CD4-positive, alpha-beta T cell treated with Interleukin-2 at 100 ng/mL for 4 hours (primary cell): Measurements from ENCODE around the gene ROGDI.

Experiments used
- DNase-seq: peaks from one replicate; pipeline ENCODE4 v3.0.0-alpha.2; 2020; ENCODE audit warnings: low spot score

ROGDI gene

DNA sequence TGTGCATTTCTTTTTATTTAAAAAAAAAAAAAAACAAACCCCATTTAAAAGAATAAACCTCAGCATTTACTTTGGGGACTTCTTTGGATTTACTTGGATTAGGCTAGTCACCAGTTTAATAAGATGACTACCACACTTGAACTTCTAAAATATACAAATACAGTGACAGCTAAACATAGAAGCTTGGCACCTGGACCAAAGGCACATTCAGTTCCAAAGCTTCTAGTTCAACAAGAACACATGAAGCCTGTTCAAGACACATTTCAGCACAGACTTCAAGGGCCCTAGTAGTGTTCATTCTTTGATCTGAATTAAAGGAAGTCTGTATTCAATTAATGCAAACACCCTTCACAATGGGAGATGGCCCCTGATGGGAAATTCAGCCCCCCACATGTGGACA is 11.6 kb upstream of the ROGDI start:
- no peak for DNase-seq

DNA sequence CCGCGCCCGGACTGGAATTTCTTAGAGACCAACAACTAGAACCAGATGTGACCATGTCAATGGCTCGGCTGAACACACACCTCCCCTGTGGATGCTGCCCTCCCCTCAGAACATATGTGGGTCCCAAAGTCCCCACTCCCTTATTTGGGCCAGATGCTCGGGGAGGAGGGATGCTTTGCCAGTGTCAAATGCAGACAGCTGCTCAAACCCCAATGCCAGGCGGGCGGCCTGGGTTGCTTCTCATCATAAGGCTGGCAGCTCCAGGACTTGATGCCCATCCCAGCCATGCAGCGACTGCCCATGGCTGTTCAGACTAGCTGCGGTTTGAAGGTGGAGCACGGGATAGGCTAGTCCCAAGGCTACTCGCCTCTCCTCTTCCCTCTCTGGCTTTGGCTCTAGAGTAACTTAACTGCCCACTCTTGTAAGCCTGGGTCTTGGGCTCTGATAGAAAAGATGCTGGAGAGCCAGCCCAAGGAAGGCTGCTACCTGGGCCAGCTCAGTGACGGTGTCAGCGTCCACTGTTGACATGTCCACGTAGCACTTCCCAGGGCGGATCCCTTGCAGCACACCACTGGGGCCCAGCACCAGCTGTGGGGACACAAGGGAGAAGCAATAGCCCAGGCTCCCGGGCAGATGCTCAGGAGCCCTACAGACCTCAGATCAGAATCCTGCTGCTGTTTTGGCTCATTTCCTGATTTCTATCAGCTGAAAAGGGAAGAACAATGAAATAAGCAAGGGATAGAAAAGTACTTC is 11.0 kb upstream of the ROGDI start:
- no peak for DNase-seq

DNA sequence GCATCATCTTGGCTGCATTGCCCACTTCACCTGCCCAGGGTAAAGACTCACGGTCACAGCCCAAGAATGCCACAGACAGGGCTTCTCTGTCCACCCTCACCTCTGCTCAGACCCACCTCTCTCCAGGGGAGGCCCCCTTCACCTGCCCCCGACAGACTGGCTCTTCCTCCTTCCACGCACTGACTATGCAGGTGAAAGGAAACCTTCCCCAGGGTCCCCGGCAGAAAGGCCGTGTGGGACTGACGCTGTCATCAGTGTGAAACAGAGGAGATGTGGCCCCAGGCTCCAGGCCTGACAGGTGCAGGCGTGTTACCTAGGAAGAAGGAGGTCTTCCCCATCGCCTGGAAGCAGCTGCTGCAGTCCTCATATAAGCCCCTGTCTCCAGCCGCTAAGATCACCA is 9.3 kb upstream of the ROGDI start:
- no peak for DNase-seq

DNA sequence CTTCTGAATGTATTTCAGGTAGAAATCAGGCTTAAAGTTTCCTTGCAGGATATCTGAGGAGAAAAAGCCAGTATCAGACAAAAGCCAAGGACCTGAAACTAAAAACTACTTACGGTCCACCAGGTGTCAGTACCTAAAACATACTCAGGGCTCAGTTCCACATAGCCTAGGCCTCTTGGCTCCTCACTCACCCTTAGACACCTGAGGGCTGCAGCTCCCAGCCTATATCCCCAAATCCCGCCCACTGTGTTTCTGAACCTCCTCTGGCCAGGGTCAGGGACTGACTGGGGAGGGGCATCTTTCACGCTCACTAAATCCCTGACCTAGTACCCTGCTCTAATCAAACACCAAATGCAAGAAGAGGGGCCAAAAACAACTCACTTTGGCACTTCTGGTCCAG is 8.8 kb upstream of the ROGDI start:
- DNase-seq = no peak

DNA sequence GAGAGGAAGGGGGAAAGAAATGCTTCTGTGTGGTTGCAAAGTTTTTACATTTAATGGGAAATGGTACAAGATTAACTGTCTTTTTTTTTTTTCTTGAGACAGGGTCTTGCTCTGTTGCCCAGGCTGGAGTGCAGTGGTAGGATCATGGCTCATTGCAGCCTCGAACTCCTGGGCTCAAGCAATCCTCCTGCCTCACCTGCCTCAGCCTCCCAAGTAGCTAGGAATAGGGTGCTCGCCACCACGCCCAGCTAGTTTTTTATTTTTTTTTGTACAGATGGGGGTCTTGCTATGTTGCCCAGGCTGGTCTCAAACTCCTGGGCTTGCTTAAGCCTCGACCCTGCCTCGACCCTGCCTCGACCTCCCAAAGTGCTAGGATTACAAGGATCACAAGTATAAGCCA is 3.8 kb upstream of the ROGDI start:
- DNase-seq = no peak

DNA sequence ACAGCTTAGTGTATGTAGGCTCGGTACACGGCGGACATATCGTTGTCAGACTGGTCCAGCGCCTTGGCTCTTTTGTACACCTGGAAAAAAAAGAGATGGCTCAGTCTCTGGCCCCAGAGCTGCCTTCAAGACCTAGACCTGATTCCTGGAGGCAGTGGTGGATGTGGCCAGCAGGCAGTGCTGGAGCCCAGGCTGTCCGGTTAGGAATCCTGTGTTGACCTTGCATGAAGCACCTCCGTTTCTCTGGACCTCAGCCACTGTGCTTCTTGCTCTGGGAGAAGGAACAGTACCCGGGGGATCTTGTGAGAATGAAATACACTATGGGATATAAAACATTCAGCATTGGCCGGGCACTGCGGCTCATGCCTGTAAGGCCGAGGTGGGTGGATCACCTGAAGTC is 2.8 kb upstream of the ROGDI start:
- no peak for DNase-seq

DNA sequence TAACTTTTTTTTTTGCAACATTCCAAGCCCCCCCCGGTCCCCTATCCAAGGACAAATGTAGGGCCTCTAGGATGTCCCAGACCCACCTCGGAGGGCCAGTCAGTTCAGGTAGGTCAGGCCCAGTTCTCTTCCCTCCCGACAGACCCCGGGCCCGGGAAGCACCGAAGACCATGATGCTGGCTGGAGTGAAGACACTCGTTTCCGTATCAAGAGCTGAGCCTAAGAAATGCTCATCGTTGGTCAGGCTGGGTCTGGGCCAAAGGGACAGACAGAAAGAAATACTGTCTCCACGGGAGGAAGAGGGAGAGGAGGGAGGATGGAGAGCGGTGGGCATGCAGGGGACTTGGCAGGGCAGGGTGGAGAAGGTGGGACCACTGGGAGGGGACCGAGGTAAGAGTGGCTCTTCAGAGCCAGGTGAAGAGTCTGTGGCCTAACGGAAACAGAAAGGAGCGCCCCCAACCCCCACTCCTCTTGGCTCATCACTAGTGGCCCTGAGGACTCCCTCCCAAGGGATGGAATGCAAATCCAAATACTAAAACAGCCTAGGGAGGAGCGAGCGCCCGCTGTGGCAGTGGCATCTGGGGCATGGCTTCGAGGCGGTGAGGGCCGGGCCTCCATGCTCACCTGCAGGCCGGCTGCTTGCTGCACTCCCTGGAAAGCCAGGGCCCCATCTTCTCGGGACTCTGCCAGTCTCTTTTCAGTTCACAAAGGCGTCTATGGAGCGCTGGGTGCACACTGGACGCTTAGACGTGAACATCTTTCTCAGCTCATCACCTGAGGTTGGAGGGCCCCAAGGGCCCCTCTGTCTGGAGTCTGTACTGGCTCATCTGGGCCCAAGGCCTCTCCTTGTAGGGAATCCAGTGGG is 1.7 kb upstream of the ROGDI start:
- no peak for DNase-seq

DNA sequence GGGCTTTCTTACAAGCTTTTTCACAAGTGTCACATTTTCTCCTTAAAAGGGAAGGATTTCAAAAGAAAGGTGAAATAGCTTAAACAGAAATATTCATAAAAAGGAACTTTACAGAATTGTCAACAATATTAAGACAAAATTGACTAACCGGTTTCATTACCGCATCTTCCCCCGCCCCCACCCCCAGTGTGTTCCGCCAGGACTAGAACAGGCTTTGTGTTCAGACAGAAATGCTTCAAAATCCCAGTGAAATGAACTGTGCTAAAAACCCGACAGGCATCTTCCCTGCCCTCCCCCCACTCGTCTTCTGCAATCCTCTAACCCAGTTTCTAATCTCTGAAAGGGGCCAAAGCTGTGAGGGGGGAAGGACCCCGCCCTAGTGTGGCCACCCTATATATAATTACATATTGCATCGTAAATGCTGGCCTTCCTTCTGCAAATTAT is 990 bp upstream of the ROGDI start:
- DNase-seq = no peak

DNA sequence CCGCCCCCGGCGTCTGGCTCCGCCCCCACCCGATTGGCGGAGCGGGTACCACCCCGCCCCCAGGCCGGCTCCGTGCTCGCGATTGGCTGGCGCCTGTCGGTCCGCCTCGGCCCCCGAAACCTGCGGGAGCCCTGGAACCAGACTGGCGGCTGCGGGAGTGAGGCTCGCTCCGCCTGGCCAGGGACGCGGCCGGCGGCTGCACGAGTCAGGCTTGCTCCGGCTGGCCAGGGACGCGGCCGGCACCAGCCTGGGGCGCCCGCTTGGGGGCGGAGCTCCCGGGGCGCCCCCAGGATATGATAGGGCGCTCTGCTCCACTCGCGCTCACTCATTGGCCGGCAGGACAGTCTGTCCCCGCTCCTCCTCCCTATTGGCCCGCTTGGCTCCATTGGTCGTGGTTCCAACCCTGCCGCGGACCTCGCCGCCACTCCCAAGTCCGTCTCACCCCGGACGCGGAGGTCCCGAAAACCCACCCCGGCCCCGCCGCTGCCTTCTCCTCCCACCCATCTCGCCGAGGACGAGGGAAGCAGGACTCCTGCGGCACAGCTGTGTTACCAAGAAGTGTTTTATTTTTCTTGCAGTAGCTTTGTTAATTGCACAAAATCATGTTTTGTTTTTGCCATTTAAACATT is 340 bp upstream of the ROGDI start:
- DNase-seq = peak; percentile 87

DNA sequence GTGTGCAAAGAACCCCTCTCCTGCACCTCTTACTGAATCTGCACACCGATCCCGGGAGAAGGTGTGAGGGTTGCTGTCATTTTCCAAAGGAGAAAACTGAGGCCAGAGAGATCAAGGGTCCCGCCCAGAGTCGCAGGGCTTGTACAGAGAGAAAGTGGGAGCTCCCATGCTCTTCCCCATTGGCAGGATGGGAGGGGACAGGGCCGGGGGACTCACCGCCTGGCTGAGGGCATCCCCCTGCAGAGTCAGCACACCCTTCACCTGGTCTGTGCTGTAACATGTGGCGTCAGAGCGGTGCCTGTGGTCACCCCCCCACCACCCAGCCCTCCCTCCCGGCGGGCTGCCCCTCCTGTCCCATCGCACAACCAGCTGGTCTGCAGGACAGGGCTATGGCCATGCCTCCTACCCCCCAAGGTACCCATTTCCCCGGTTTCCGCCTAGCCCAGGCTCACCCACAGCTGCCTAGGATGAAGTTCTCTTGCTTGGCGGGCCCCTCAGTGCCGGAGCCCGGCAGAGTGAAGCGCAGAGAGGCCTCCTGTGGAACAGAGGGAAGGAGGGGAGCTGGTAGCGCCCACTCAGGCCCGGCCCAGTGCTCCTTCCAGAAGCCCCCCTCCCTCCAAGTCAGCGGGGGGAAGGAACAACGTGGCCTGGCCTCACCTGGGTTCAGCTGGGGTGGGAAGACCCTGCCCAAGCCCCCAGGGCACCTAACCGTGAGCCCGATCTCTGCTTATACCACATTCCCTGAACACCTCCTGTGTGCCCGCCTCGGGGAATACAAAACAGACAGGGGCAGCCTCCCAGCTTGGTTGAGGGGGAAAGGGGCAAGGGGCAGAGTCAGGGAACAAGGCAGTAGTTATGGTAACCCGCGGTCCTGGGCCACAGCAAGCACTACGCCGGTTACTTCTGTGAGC is 1.1 kb downstream of the ROGDI start:
- DNase-seq = no peak

DNA sequence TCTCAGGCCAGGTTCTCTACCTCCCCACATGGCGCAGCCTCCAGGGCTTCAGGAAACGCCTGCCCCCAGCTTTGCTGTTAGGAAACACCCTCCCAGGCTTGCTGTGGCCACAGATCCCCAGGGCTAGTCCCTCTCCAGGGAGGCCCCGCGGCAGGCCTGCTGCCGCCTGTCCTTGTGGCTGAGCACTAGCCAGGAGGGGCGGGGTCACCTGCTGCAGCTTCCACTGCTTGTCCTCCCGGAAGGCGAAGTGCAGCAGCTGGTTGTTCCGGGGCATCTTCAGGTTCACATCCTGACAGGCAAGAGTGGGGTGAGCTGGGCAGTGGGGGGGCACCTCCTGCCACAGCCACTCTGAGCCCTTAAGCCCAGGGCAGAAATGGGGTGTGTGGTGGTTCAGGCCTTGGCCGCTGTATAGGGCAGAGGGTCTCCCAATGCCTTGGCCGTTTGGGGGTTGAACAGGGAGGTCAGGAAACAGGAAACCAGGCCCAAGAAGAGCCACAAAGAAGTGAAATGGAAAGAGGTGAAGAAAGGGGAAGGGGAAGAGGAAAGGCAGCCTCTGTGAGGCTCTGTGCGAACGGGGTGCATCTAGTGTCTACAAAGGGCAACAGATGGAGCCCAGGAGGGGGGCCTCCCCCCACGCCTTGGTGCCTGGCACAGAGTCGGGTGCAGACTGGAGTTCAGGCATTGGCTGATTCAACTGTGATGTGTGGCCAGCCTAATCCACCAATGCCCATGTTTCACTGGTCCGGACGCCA is 2.0 kb downstream of the ROGDI start:
- DNase-seq = no peak

DNA sequence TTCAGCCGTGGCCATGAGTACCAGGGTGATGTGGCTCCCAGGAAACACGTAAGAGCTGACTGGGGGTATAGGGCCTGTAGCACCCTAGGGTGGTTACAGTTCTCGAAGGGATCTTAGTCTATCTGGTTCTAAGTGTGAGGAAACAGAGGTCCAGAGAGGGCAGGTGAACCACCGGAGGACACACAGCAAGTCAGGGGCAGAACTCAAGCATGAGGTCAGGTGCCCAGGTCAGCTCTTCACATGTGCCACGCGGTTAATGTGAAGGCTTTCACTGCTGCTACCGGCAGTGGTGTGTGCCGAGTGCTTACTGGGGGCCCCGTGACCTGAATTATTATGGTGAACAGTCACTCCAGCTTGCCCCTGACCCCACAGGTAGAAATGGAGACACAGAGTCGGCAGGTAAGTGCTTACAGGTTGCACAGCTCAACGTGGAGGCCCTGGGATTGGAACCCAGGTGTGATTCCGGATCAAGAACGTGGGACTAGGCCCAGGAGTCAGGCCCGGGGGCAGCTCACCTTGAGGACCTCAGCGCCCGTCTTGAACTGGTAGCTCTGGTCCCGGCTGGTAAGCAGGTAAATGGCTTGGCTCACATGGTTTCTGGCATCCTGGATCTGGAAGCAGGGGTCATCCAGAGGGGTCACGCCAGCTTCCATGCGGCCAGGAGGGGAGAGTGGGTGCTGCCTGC is 3.1 kb downstream of the ROGDI start:
- no peak for DNase-seq

DNA sequence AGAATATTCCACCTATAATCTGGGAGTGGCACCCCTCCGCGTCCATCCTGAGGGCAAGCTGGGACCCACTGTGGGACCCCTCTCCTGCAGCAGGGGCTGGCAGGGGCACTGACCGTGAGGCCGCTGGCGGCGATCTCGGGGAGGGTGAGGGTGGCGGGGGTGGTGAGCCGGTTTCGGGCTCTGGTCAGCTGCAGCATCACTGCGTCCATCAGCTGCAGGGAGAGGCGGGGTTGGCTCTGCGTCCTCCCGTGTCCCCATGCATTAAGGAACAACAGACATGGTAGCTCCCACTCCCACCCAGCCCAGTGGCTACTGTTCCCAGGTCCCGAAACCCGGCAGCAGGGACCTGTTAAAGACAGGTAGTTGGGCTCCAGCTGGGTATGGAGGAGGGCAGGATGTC is 4.0 kb downstream of the ROGDI start:
- no peak for DNase-seq

DNA sequence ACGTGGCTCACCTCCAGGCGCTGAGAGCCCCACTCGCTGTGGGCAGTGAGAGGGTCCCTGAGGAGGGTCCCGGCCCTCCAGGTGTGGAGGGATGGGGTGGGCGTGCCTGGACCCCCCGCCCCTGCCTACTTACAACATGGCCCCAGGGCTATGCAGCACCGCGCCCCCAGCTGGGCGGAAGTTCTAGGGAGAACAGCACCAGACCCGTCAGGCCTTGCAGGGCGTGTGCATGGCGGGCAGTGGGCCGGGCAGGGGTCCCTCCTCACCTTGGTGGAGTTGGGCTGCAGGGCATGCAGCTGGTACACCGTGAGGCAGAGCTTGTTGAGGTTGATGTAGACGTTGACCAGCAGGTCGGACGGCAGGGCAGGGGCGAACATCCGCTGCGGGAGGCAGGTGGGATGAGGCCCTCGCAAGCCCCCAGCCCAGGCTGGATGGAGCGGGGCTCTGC is 4.6 kb downstream of the ROGDI start:
- no peak for DNase-seq

DNA sequence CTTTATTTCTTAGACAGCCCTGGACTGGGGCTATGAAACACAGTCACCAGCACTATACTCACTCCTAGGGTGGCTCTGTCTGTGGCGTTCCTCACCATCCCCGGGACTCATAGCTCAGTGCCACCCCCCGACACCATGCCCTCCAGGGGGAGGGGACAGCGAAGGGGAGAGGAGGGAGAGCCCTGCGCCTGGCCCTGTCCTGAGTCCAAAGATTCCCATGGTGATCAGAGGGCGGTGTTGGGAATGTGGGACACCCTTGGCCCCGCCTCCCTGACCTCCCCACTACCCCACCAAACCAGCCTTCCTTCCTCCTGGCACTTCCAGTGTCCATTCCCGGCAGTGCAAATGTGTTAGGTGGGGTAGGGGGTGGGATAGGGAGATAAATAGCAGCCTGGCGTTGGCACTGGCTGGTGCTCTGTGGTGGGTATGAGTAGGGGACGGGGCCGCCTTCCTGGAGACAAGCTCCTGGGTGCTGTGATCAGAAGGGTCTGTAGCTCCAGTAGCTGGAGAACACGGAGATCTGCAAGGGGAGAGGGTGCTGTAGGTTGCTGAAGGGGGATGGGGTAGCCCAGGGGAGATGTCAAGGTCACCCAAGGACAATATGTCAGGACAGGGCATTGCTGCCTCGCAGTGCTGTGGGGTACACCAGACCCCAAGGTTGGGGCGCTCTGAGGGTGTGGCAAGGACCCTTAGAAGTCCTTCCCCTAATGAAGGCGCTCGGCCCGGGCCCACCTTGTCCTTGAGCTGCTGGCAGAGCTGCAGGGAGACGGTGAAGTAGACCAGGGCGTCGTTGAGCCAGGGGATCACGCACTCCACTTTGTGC is 5.2 kb downstream of the ROGDI start:
- no peak for DNase-seq

DNA sequence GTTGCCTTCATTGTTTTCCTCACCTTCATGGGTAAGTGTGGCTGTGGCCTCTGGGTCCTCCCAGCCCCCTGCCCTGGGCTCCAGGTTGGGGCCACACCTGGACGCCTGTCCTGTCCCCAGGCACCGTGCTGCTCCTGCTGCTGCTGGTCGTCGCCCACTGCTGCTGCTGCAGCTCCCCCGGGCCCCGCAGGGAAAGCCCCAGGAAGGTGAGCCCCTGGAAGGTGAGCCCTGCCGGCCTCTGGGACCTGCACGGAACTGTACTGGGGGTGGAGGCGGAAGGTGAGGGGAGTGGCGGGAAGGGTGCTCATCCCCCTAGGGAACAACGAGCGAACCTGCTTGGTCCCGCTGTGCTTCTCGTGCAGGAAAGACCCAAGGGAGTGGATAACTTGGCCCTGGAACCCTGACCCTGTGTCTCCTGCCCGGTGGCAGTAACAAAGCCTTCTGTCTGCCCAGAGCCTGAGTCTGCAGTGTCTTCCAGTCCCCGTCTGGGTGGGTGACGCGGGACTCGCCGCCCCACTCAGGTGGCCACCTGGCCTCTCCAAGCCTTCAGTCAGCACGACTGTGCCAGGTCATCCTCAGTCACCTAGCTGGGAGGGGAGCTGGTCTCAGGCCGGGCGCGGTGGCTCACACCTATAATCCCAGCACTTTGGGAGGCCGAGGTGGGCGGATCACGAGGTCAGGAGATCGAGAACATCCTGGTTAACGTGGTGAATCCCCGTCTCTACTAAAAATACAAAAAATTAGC is 6.4 kb downstream of the ROGDI start:
- DNase-seq = no peak

DNA sequence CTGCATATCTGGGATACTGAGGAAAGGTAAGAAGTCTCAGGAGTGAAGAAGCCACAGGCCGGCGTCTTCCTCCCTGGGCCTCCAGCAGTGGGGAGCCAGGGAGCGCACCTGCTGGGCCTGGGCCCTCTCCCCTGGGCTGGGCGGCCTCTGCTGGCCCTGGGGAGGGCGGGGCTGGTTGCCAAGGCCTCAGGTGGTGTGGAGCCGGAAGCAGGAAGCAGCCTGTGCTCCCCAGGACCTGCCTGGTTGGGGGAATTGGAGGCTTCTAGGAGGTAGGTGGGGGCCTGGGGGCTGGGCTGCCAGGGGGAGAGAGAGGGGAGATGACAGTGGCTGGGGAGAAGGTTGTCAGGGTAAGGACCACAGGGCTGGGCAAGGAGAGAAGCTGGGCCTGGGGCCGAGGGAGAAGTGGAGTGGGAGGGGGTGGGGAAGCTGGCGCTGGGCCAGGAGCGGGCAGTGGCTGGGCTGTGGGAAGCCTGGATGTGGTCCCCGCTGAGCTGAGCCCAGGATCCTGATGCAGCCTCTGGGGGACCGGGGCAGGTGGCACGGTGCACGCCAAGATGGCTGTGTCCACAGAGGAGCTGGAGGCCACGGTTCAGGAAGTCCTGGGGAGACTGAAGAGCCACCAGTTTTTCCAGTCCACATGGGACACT is 7.1 kb downstream of the ROGDI start, which contains the start of gene SMIM22:
Gene SMIM22, plus strand, starts transcription at position 189 of the 647 bp plus-strand sequence. Its CDS starts 366 bp downstream, at position 555.
- no peak for DNase-seq

DNA sequence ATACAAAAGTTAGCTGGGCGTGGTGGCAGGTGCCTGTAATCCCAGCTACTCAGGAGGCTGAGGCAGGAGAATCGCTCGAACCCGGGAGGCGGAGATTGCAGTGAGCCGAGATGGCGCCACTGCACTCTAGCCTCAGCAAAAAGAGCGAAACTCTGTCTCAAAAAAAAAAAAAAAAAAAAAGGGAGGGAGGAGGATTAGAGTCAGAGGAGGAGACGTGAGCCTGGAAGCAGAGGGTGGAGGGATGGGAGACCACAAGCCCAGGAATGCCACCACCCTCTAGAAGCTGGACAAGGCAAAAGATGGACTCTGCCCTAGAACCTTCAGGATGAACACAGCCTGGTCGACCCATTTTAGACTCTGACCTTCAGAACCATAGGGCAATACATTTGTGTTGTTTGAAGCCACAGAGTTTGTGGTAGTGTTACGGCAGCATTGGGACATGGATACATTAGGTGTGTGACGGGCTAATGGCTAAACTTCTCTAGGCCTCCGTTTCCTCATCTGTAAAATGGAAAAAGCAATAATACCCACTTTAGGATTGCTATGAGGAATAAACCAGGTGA is 9.4 kb downstream of the ROGDI start:
- no peak for DNase-seq
